Suprapubic skin (tissue), 4 donors: ENCODE results near the gene CCDC201. TPM values are rescaled to one million over a fixed set of nuclear protein-coding genes. Genes with fewer than 3 reads are reported as not detected.
A peak's percentile ranks its signal among the peaks of the same experiment; 100 is the strongest.

ENCODE experiments used
- DNase-seq, 2 donors: peaks; one replicate each; pipeline ENCODE4 v3.0.0-alpha.2; 2019; ENCODE audit warnings: low spot score in 2 of 2
- H3K27ac ChIP-seq: fragments of 200-600 bp; sonication (generic); one replicate; pipeline ENCODE4 v1.5.1; 2019
- H3K27me3 ChIP-seq: fragments of 200-600 bp; sonication (generic); one replicate; pipeline ENCODE4 v1.5.1; 2019
- H3K36me3 ChIP-seq: fragments of 200-600 bp; sonication (generic); one replicate; pipeline ENCODE4 v1.5.1; 2019
- H3K4me1 ChIP-seq: fragments of 200-600 bp; sonication (generic); one replicate; pipeline ENCODE4 v1.5.1; 2019
- H3K4me3 ChIP-seq: fragments of 200-600 bp; sonication (generic); one replicate; pipeline ENCODE4 v1.5.1; 2019; ENCODE audit warnings: mild to moderate bottlenecking
- H3K9me3 ChIP-seq: fragments of 200-600 bp; sonication (generic); one replicate; pipeline ENCODE4 v1.5.1; 2019
- CTCF ChIP-seq, 2 donors: fragments of 200-600 bp in 1 of 2; fragments of 450-650 bp in 1 of 2; sonication (generic) in 1 of 2; IDR thresholded peaks; one replicate each; pipeline ENCODE4 v1.5.1; 2016 to 2019; ENCODE audit warnings: antibody characterized with exemption in 2 of 2, mild to moderate bottlenecking in 1 of 2, moderate library complexity in 1 of 2
- EP300 ChIP-seq: sonication (generic); formaldehyde crosslinking; IDR thresholded peaks from one replicate; pipeline ENCODE4 v1.6.1; 2017; ENCODE audit warnings: antibody characterized with exemption
- POLR2A ChIP-seq, 2 donors: fragments of 450-650 bp; IDR thresholded peaks; one replicate each; pipeline ENCODE4 v1.6.1; 2017; ENCODE audit warnings: antibody characterized with exemption in 2 of 2, mild to moderate bottlenecking in 2 of 2, moderate library complexity in 2 of 2
- POLR2AphosphoS5 ChIP-seq, 3 donors: sonication (generic); formaldehyde crosslinking; IDR thresholded peaks; one replicate each; pipeline ENCODE4 v1.6.1; 2017; ENCODE audit warnings: antibody characterized with exemption in 3 of 3
- WGBS: methylation state at CpG from one replicate; pipeline ENCODE4 v1.1.5; 2018; 5-methylcytosine and 5-hydroxymethylcytosine counted together
- total RNA-seq, 4 donors: library from RNA; depleted of rRNA; stranded (reverse); fragments of >200 nt; gene quantifications; one replicate each; pipeline ENCODE4 v1.1.0, GENCODE V29; 2016

The CCDC201 gene, protein sequence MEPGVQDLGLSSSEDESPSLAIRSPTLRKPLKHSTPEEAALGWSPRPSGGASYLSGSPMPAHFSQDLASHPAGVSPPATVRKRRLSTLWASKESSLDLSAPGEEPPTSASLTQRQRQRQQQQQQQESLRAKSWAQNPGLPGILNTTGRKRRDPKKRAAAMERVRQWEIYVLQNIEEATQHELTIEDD
- not detected for total RNA-seq

DNA sequence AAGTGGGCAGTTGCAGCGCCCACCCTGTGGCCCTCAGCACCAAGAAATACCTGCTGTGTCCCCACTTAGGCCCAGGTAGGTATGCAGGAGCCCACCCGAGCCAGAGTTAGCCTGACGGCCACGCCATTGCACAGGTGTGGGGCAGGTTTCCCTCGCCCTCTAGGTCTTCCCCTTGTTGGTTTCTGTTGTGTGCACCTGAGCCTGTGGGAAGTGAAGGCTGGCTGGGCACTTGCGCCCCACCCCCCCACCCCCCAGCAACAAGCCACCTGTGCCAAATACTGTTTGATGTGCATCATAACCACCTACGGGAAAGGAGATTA, at the start of gene CCDC201:
Gene CCDC201 (minus strand): TSS at position 48 of the 320 bp plus-strand sequence. CDS start 75 bp downstream, outside the sequence.
- Histone ChIP-seq H3K4me1 (no peaks in the 10 kb centered on the region), H3K27ac (no peak within 1 kb of the TSS), H3K27me3 (no peaks in the 10 kb centered on the region), H3K4me3 (no peak within 1 kb of the TSS), H3K36me3 (no peaks in the 10 kb centered on the region), H3K9me3 (peaks cover under 1% of the 10 kb centered on the region)
- DNase-seq, result no peak
- WGBS, result 94% methylated on average over 4 of the region's 7 CpGs
- no peak for TF ChIP-seq POLR2AphosphoS5 (IDR thresholded peaks at IDR 0.05)
- no peak for TF ChIP-seq CTCF (IDR thresholded peaks at IDR 0.05)
- no peak for TF ChIP-seq POLR2A (IDR thresholded peaks at IDR 0.05)
- no peak for TF ChIP-seq EP300

GRCh38 chr7:45921699-45922519, 49.0 kb upstream of the CCDC201 start:
- Histone ChIP-seq H3K36me3 (no peaks in the 10 kb centered on the region), H3K4me1 (peaks cover 56% of the 10 kb centered on the region), H3K9me3 (no peaks in the 10 kb centered on the region), H3K27me3 (peaks cover 20% of the 10 kb centered on the region), H3K27ac (peak overlapping the region; percentile 58), H3K4me3 (peak overlapping the region; percentile 55)
- no peak for DNase-seq
- TF ChIP-seq CTCF (IDR thresholded peaks at IDR 0.05), result peak; percentile 59 to 82
- TF ChIP-seq POLR2A (IDR thresholded peaks at IDR 0.05), result no peak
- WGBS, result 4% methylated on average over 36 of the region's 36 CpGs

DNA sequence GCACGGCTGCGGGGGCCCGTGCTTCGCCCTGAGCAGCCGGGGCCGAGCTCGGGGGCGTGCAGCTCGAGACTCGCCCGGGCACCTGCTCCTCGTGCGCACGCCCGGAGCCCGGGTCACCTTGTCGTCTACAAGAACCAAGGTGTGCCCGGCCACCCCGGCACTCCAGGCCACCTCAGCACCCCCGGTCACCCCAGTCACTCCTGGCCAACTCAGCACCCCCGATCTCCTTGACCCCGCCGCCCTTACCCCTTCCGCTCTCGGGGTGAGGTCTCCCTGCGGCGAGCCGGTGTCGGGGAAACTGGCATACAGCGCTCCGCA, 48.5 kb upstream of the CCDC201 start:
- Histone ChIP-seq H3K27me3 (peaks cover 20% of the 10 kb centered on the region), H3K4me3 (peak overlapping the region; percentile 55)

GRCh38 chr7:45920502-45921380, 47.9 kb upstream of the CCDC201 start, which contains the start of gene IGFBP3:
TSS of gene IGFBP3 (minus strand) at chr7:45921272. CDS start at chr7:45921140, 132 bp downstream.
- WGBS, result 2% methylated on average over 36 of the region's 111 CpGs
- Histone ChIP-seq H3K9me3 (no peaks in the 10 kb centered on the region), H3K36me3 (peaks cover 8% of the 10 kb centered on the region), H3K4me1 (peaks cover 56% of the 10 kb centered on the region), H3K27me3 (peaks cover 20% of the 10 kb centered on the region), H3K27ac (peak within 1 kb of the TSS; percentile 58), H3K4me3 (peak within 1 kb of the TSS; percentile 55)
- no peak for DNase-seq
- peak in 1 of 3 donors; percentile 18 for TF ChIP-seq POLR2AphosphoS5 (IDR thresholded peaks at IDR 0.05)
- no peak for TF ChIP-seq EP300
- no peak for TF ChIP-seq CTCF (IDR thresholded peaks at IDR 0.05)
- TF ChIP-seq POLR2A (IDR thresholded peaks at IDR 0.05), result peak in 1 of 2 donors; percentile 45

More for the DNA sequence above, 48.5 kb upstream of the CCDC201 start:
- H3K9me3 ChIP-seq, result no peaks in the 10 kb centered on the region
- peaks cover 56% of the 10 kb centered on the region for H3K4me1 ChIP-seq
- H3K36me3 ChIP-seq, result peaks cover 2% of the 10 kb centered on the region
- WGBS, result 3% methylated on average over 9 of the region's 31 CpGs
- TF ChIP-seq POLR2AphosphoS5 (IDR thresholded peaks at IDR 0.05) (no peak), POLR2A (IDR thresholded peaks at IDR 0.05) (no peak), CTCF (IDR thresholded peaks at IDR 0.05) (no peak), EP300 (no peak)
- no peak for DNase-seq
- H3K27ac ChIP-seq, result peak overlapping the region; percentile 58
